Smooth muscle cell (in vitro differentiated cells): ENCODE measurements around the gene KANSL1. TPM values are rescaled to one million over a fixed set of nuclear protein-coding genes. Genes with fewer than 3 reads are reported as not detected.

Experiments used
- DNase-seq: peaks from one replicate; lab custom pipeline; 2025; ENCODE audit not compliant: unreplicated experiment; lab: John Stamatoyannopoulos, UW
- H2AFZ ChIP-seq: fragments of 200-600 bp; sonication (generic); 2 replicates; pipeline ENCODE4 v1.6.0; 2016; ENCODE audit warnings: antibody characterized with exemption, low read depth, mild to moderate bottlenecking
- H3F3A ChIP-seq: fragments of 200-600 bp; sonication (generic); 2 replicates; pipeline ENCODE4 v1.6.0; 2017; ENCODE audit warnings: antibody characterized with exemption, low read depth
- H3K27ac ChIP-seq: fragments of 200-600 bp; sonication (generic); 2 replicates; pipeline ENCODE4 v1.5.1; 2016; ENCODE audit warnings: low read depth, mild to moderate bottlenecking
- H3K27me3 ChIP-seq: fragments of 200-600 bp; sonication (generic); 2 replicates; pipeline ENCODE4 v1.6.1; 2016; ENCODE audit warnings: low read depth, mild to moderate bottlenecking
- H3K36me3 ChIP-seq: fragments of 200-600 bp; sonication (generic); 2 replicates; pipeline ENCODE4 v1.5.1; 2016; ENCODE audit warnings: low read depth
- H3K4me1 ChIP-seq: fragments of 200-600 bp; sonication (generic); 2 replicates; pipeline ENCODE4 v1.5.1; 2016; ENCODE audit warnings: low read depth
- H3K4me2 ChIP-seq: fragments of 200-600 bp; sonication (generic); 2 replicates; pipeline ENCODE4 v1.6.0; 2016; ENCODE audit warnings: mild to moderate bottlenecking
- H3K4me3 ChIP-seq: fragments of 200-600 bp; sonication (generic); 2 replicates; pipeline ENCODE4 v1.5.1; 2016; ENCODE audit warnings: mild to moderate bottlenecking
- H3K79me2 ChIP-seq: fragments of 200-600 bp; sonication (generic); 2 replicates; pipeline ENCODE4 v1.6.0; 2016; ENCODE audit warnings: low read depth, mild to moderate bottlenecking
- H3K9ac ChIP-seq: fragments of 200-600 bp; sonication (generic); 2 replicates; pipeline ENCODE4 v1.6.0; 2016; ENCODE audit warnings: low read depth
- H3K9me3 ChIP-seq: fragments of 200-600 bp; sonication (generic); replicated peaks from 2 replicates; pipeline ENCODE4 v1.5.1; 2016; ENCODE audit warnings: low read depth
- H4K20me1 ChIP-seq: fragments of 200-600 bp; sonication (generic); 2 replicates; pipeline ENCODE4 v1.6.0; 2016; ENCODE audit warnings: low read depth
- CTCF ChIP-seq: fragments of 200-600 bp; sonication (generic); IDR thresholded peaks from 2 replicates; pipeline ENCODE4 v1.5.1; 2017; ENCODE audit warnings: borderline replicate concordance, mild to moderate bottlenecking, antibody characterized with exemption; ENCODE audit not compliant: insufficient read depth, poor library complexity, severe bottlenecking
- WGBS: methylation state at CpG from one replicate; pipeline ENCODE4 v1.1.7; 2016; ENCODE audit warnings: low lambda C conversion rate; 5-methylcytosine and 5-hydroxymethylcytosine counted together
- polyA plus RNA-seq: library from polyadenylated mRNA; unstranded; fragments of >200 nt; fragmentation: Nextera tagmentation; extraction: Ambion mirVana; gene quantifications from 2 replicates; pipeline ENCODE4 v1.2.1, GENCODE V29; 2016
- total RNA-seq: library from RNA; depleted of rRNA; stranded (reverse); fragments of >200 nt; gene quantifications from 2 replicates; pipeline ENCODE4 v1.2.3, GENCODE V29; 2014

The KANSL1 gene
- total and polyA plus RNA-seq, 2 experiments from 2014 or later = 16.9 to 69.7 TPM

- no peaks in the 10 kb centered on the region for H3K27me3 ChIP-seq
- peaks cover 26% of the 10 kb centered on the region for H3K4me1 ChIP-seq
- no peak overlapping the region for H3K4me3 ChIP-seq
- H2AFZ ChIP-seq = no peak overlapping the region
- H3K79me2 ChIP-seq = peaks cover 100% of the 10 kb centered on the region
- WGBS = 83% methylated on average over 9 of the region's 9 CpGs
- peaks cover 12% of the 10 kb centered on the region for H3F3A ChIP-seq
- no peak overlapping the region for H3K4me2 ChIP-seq
- H4K20me1 ChIP-seq = peaks cover 100% of the 10 kb centered on the region
- no peak overlapping the region for H3K9ac ChIP-seq
- H3K9me3 ChIP-seq = no peaks in the 10 kb centered on the region
- no peak for DNase-seq
- peaks cover 12% of the 10 kb centered on the region for H3K36me3 ChIP-seq
- H3K27ac ChIP-seq = peak overlapping the region; percentile 70
- TF ChIP-seq CTCF = no peak
Observed at GRCh38 chr17:46169913-46170638, 23.2 kb downstream of the KANSL1 start.

GRCh38 chr17:46167826-46168569 is 25.2 kb downstream of the KANSL1 start:
- Histone ChIP-seq H3K79me2 (peaks cover 100% of the 10 kb centered on the region), H3K4me3 (peak overlapping the region; percentile 2), H3F3A (peaks cover 7% of the 10 kb centered on the region), H3K36me3 (peaks cover 12% of the 10 kb centered on the region), H4K20me1 (peaks cover 100% of the 10 kb centered on the region), H3K27me3 (no peaks in the 10 kb centered on the region), H3K4me1 (peaks cover 19% of the 10 kb centered on the region), H3K9me3 (no peaks in the 10 kb centered on the region), H3K4me2 (peak overlapping the region; percentile 70), H3K9ac (peak overlapping the region; percentile 9), H2AFZ (no peak overlapping the region), H3K27ac (peak overlapping the region; percentile 70)
- TF ChIP-seq CTCF = no peak
- 71% methylated on average over 14 of the region's 14 CpGs for WGBS
- DNase-seq = no peak

- Histone ChIP-seq H3K4me1 (peaks cover 19% of the 10 kb centered on the region), H3F3A (peaks cover 7% of the 10 kb centered on the region), H3K9ac (peak overlapping the region; percentile 9), H3K4me2 (peak overlapping the region; percentile 70), H3K4me3 (no peak overlapping the region), H3K27ac (peak overlapping the region; percentile 70), H3K9me3 (no peaks in the 10 kb centered on the region), H3K36me3 (peaks cover 12% of the 10 kb centered on the region), H2AFZ (no peak overlapping the region), H3K79me2 (peaks cover 100% of the 10 kb centered on the region), H3K27me3 (no peaks in the 10 kb centered on the region), H4K20me1 (peaks cover 100% of the 10 kb centered on the region)
- no peak for TF ChIP-seq CTCF
- 63% methylated on average over 2 of the region's 2 CpGs for WGBS
- DNase-seq = no peak
Observed at GRCh38 chr17:46167267-46167666, 26.0 kb downstream of the KANSL1 start.
